NCI-H748 treated with DMSO at 0.1 percent for 48 hours (cell line): ENCODE measurements around the gene NPFFR2.
"Not testable (repeated sequence)": the region's sequence is repeated elsewhere in the genome, so short reads cannot be mapped to it uniquely, and the experiment has no call there.

Experiments
- DNase-seq: peaks from one replicate; lab custom pipeline; 2025; lab: John Stamatoyannopoulos, UW

Gene NPFFR2

DNA sequence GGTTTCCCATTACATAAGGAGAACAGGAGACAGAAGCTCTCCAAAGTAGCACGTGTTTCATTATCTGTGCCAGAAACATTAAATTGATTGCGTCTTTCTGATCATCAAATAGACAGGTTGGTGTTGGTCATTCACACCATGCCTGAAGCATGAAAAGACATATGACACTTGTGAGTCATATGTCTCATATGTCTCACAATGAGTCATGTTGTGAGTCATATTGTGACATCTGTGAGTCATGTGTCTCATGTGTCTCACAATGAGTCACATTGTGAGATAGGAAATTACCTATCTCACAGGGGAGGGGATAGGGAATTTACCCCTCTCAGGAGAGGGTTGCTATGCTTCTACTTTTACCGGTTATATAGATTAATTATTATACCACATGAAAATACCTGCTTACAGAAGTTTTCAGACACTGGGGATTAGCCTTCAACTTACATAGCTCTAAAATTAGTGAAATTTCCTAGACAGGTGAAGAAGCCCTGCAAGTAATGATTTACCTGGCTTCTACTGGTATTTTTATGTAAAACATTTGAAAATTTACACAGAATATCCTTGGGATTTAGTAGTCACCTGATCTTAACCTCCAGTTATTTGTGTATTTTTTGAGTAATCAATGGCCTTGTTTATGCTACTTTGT, 80.8 kb downstream of the NPFFR2 start:
- no peak for DNase-seq

DNA sequence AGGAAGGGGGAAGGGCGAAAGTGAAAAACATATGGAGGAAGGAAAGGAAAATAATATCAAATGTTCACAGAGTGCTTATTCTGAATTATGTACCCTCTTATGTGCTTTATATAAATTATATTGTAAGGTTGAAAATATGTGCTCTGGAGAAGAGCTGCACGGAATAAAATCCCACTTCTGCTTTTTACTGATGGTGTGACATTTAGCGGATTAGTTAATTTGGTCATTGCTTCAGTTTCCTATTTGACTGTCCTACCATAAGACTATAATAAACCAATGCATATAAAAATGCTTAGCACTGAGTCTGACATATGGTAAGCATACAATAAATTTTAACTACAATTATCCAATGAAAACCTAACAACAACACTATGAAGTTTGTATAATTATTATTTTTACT, 86.2 kb downstream of the NPFFR2 start:
- no peak for DNase-seq

DNA sequence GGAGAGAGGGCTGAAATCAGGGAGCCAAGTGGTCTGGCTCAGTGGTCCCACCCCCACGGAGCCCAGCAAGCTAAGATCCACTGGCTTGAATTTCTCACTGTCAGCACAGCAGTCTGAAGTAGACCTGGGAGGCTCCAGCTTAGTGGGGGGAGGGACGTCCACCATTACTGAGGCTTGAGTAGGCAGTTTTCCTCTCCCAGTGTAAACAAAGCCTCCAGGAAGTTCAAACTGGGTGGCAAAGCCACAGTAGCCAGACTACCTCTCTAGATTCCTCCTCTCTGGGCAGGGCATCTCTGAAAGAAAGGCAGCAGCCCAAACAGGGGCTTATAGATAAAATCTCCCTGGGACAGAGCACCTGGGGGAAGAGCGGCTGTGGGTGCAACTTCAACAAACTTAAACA, 88.1 kb downstream of the NPFFR2 start:
- DNase-seq: no peak

DNA sequence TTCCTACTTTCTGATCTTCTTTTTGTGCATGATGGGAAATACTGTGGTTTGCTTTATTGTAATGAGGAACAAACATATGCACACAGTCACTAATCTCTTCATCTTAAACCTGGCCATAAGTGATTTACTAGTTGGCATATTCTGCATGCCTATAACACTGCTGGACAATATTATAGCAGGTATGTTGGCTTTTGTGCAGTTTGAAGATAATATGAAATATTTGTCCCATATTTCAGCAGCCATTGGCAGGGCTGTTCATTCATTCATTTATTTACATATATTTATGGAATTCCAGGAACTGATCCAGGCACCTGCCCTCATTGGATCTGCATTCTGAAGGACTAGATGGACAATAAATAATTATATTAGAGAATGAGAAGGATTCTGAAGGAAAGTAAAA, 96.9 kb downstream of the NPFFR2 start:
- no peak for DNase-seq

DNA sequence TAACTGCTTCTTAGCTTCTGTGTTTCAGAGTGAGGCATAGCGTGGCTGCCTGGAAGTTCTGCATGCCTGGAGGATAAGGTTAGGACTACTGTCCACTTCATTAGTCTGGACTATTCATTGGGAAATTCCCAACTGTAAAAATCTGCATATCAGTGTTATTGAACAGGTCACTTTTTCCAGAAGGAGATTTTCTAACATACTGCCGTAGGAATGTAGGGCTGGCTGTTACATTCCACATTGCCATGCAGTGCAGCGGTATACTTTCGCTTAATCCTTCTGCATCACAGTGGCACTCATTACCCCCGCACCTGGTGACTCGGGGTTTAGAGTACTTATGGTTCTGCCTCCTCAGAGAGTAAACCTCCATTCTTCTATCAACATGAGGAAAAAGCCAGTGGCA, 104.6 kb downstream of the NPFFR2 start:
- DNase-seq: no peak

DNA sequence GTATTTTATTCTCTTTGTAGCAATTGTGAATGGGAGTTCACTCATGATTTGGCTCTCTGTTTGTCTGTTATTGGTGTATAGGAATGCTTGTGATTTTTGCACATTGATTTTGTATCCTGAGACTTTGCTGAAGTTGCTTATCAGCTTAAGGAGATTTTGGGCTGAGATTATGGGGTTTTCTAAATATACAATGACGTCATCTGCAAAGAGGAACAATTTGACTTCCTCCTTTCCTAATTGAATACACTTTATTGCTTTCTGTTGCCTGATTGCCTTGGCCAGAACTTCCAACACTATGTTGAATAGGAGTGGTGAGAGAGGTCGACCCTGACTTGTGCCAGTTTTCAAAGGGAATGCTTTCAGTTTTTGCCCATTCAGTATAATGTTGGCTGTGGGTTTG, 108.2 kb downstream of the NPFFR2 start:
- not testable (repeated sequence) for DNase-seq

DNA sequence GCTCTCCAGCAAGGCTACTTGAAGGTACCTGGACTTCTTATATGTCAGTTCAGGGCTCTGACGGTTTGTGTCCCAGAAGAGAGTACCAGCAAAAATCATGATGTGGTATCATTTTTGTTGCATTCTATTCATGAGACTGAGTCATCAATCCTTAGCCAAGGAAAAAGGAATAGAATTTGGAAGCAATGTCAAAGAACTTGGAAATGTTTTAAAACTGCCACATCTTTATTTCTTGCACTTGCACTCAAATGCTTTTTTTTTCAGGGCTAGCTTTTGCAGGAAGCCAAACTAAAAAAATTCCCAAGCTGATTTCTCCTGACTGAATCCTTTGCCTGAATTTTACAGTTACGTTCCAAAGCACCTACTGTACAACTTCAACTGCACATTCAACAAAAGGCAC, 112.4 kb downstream of the NPFFR2 start:
- no peak for DNase-seq

DNA sequence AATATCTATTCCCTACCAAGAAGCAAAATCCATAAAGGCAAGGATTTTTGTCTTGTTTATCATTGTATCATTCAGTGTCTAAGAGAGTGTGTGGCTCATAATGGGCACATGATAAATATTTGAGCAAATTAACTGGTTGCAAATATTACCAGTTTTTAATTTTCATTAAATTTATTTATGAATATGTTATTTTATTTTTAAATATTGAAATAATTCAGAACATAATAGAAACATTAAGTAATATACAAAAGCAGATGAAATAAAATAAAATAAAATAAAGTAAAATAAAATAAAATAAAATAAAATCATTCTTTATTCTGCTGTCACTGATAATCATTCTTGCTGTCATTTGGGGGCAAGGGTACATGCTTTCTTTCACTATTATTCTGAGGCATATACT, 120.9 kb downstream of the NPFFR2 start:
- DNase-seq: no peak

DNA sequence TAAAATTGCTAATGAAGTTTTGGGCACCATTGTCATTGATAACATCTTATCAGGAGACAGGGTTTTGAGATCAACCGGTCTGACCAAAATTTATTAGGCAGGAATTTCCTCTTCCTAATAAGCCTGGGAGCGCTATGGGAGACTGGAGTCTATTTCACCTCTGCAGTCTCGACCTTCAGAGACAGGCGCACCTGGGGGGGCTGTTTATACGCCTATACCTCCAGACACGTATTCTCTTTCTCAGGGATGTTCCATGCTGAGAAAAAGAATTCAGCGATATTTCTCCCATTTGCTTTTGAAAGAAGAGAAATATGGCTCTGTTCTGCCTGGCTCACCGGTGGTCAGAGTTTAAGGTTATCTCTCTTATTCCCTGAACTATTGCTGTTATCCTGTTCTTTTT, 121.8 kb downstream of the NPFFR2 start:
- DNase-seq: not testable (repeated sequence)

DNA sequence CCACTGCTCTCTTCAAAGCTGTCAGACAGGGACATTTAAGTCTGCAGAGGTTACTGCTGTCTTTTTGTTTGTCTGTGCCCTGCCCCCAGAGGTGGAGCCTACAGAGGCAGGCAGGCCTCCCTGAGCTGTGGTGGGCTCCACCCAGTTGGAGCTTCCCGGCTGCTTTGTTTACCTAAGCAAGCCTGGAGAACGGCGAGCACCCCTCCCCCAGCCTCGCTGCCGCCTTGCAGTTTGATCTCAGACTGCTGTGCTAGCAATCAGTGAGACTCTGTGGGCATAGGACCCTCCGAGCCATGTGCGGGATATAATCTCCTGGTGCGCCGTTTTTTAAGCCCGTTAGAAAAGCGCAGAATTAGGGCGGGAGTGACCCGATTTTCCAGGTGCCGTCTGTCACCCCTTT, 137.5 kb downstream of the NPFFR2 start:
- DNase-seq: not testable (repeated sequence)

DNA sequence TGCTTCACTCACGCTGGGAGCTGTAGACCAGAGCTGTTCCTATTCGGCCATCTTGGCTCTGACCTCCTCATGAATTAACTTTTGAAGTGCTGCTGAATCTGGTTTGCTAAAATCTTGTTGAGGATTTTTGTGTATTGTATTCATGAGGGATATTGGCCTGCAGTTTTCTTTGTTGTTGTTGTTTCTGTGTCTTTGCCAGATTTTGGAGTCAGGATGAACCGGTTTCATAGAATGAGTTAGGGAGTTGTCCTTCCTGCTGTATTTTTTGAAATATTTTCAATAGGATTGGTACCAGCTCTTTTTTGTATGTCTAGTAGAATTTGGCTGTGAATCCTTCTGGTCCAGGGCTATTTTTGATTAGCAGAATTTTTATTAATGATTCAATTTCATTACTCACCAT, 138.1 kb downstream of the NPFFR2 start:
- no peak for DNase-seq

DNA sequence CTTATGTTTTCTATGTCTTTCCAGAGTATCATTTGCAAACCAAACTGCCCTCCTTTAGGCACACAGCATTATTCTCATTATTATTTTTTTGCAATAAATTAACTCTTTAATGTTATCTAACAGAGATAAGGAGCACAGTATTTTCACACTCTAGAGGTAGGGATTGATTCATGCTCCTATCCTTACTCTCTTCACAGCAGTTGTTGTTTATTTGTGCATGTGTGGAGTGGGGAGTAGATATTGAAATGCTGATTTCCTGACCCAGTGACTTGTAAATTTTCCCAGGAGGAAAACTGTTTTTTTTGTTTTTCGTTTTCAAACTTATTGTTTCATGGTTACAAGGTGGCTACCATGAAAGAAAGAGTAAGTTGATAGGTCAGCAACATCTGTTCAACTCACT, 140.0 kb downstream of the NPFFR2 start:
- no peak for DNase-seq

DNA sequence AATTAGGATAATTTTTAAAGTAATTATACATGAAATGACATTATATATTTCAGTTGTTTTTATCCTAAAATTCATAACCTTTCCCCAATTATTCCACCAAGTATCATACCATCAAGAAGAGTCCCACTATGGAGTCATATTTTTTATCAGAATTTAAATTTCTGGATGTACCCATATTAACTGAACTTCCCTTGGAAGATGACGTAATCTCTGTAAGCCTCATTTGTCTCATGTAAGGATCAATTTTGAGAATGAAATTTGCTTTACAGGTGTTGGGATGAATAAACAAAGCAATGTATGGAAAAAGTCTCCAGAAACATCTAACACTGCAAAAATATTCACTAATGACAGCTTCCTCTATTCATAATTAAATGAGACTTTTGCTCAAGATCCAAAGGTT, 147.5 kb downstream of the NPFFR2 start:
- no peak for DNase-seq

DNA sequence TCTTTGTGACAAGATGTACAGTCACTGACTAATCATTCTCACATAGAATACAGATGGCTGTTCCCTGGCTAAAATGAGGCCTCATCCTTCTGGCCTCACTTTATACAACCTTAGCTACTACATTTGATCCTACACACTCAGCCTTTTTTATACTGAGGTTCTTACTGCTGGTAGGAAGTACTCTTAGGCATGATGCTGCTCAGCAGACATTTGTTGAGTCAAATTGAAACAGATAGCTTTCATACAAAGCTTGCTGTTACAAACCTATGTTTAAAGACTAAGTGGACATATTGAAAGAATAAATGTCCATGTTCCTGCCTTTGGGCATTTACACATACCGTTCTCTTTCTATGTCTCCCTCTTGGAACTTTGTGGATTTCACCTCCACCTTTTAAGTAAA, 154.9 kb downstream of the NPFFR2 start:
- DNase-seq: no peak

DNA sequence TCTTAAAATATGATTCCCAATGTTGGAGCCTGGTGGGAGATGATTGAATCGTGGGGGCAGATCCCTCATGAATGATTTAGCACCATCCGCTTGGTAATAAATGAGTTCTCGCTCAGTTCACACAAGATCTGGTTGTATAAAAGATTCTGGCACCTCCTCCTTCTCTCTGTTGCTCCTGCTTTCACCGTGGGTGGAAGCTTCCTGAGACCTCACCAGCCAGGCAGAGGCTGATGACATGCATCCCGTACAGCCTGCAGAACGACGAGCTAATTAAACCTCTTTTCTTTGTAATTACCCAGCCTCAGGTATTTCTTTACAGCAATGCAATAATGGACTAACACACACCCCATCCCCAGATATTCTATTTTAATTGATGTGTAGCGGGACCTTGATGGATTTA, 162.2 kb downstream of the NPFFR2 start:
- DNase-seq: no peak

DNA sequence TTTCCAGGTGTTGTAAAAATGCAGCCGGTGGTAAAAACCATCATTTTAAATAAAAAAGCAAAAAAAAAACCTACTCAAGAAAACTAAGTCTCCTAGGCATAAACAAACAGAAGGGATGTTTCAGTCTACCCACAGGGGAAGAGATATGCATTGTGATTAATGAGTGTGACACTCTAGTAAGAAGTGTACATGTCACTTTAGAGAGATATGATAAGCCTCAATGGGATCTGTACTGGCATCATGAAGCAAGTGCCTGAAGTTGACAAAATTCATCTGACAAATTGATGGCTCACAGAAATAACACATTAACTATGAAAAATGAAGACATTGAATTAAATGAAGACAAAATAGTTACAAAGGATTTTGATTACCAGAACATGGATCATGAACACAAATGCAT, 162.7 kb downstream of the NPFFR2 start:
- no peak for DNase-seq
